HG03196 (cell line): ENCODE results near the gene RHBDD1.

Experiments
- ATAC-seq: cut with Tn5 transposase; IDR thresholded peaks from one replicate; pipeline ENCODE4 v1.9.1; 2021; ENCODE audit not compliant: unreplicated experiment

RHBDD1 gene

DNA sequence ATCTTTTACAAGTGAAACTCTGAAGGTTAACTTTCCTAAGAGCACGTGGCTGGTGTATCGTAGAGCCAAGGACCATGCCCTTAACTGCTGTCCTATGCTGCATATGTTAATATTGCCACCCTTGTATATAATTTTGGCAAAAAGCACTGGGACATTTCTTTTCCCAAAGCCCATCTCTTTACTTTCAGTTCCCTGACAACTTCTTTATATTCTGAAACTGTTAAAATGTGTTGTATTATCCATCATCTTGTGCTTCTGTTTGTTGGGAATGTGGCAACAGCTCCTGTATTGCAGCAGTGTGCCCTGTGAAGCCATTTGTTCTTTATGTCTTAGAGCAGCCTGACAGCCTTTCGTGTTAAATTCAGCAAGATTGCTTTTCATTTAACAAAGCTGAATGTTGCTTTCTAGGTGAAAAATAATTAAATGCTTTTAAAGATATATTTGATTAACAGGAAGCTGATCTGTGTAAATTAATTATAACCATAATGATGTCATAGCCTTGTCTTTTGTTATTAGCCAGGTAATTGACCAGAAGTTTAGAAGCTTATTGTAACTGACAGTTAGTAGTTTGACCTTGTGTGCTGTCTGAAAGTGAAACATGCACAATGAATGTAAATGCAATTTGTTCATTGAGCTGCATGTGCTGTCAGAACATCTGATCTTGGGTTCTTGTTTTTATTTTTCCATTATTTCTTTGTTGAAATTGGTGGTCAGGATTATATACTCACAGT, 9.7 kb downstream of the RHBDD1 start:
- ATAC-seq: no peak

DNA sequence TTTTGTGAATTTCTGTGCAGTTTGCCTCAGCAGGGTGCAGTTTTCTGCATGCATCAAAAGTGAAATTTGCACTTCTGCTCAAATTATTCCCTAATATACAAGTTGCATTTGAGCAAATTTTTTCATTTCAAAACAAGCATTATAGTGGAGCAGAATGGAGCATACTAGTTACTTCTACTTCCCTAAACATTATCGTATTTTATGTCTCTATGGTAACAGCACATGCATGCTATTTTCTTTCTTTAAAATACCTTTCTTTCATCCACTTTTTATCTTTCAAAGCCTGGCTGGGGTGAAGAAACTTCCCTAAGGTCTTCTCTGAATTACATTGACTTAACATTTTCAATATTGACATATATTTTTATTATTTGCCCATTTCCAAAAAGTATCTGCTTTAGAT, 11.2 kb downstream of the RHBDD1 start:
- no peak for ATAC-seq

DNA sequence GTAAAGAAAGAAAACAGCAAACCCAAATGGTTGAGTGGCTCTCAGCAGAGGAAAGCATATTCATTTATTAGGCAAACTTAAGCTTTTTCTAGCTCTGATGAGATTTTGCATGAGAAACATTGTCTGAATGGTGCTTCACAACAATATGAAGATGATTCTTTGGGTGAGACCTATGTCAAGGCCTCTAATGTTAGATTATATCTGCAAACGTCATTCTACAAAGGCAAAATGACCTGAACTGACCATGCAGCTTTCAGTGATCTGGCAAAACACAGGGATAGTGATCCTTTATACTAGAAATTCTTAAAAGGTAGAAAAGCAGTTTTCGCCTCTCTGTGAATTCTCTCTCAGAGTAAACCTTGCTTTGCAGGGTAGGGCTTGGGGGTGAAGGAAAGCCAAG, 11.7 kb downstream of the RHBDD1 start:
- no peak for ATAC-seq

DNA sequence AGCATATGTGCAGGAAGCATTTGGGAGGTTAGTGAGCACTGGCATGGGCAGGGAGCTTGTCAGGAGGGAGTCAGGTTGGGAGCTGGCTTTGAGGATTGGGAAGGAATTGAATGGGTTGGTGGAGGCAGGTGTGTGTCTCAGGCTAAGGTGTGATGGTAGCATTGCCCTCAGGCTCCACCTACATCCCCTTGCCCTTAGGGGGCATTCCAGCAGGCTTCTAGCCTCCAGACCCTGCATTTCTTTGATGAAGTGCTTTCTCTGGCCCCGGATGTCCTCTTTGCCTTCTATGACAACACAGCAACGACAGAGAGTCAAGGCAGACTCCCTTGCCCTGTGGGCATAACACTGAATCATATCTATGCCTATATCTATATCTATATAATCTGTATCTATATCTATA, 13.5 kb downstream of the RHBDD1 start:
- ATAC-seq: no peak

DNA sequence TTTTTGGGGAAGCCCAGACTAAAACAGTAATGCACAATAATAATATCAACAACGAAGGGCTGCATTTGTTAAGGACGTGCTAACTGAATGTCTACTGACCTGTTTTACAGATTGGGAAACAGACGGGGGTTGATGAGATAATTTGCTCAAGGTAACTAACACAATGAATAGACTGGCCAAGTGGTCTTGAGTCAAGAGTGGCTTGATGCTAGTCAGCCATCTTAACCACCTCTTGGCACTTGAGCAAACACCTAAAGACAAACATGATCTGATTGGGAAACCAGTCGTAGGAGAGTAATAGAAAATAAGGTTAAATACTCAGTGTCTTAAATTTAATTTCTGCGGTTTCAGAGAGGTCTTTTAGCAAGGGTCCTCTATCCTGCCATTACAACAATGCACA, 14.2 kb downstream of the RHBDD1 start:
- no peak for ATAC-seq

DNA sequence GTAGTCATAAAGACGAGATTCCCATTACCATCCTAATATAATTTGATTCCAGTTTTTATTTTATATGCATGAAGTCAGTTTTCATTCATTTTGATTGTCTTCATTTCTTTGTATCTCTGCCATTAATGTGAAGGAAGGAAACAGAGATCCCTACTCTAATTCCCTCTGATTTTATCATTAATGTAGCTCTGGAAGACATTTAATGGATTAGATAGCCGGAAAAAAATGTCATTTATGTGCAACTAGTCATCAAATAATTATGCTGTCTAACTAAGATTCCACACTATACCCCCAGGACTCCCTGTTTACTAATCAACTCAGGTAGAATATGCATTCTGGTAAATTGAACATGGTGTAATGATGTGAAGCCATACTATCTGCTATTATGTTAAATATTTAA, 19.9 kb downstream of the RHBDD1 start:
- ATAC-seq: no peak

DNA sequence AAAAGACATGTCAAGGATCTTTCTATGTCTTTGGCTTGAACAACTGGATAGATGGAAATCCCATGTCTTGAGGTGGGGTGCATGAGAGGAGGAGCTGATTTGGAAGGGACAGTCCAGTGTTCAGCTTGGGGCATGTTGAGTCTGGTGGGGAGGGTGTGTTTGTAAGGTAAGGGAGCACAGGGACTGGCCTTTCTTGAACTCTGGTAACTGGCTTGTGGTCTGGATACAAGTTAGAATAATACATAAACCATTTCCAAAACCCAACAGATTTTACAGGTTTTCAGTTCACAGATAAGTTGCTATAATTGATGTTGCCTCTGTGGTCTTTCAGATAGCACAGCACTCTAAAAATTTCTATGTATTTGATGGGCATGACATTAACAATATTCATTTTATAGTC, 24.2 kb downstream of the RHBDD1 start:
- ATAC-seq: peak; percentile 60

DNA sequence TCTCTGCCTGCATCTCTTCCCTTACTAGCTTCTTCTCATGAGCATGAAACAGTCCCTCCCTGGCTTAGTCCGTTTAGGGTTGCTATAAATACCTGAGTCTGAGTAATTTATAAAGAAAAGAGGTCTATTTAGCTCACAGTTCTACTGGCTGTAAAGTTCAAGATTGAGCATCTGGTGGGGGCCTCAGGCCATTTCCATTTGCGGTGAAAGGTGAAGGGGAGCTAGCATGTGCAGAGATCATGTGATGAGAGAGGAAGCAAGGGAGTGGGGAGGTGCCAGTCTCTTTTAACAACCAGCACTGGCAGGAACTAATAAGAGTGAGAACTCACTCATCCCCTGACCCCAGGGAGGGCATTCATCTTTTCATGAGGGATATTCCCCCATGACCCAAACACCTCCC, 26.8 kb downstream of the RHBDD1 start:
- ATAC-seq: peak; percentile 63

DNA sequence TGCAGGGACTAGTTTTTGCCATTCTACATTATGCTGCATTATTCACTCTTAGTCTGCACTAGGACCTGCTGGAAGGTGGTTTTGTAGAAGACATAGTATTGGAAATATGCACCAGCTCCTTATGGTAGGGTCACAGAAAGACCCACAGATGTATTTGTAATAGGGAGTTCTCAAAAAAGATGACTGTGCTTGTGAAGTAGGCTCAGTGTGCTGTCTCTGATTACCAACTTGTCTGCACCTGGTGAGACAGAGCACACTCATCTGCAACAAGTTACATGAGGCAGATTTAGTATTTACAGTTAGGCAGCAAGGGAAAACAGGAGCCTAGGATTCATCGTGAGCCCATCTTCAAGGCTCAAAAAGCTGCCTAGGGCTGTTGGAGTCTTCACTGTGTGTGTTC, 29.4 kb downstream of the RHBDD1 start:
- ATAC-seq: no peak

DNA sequence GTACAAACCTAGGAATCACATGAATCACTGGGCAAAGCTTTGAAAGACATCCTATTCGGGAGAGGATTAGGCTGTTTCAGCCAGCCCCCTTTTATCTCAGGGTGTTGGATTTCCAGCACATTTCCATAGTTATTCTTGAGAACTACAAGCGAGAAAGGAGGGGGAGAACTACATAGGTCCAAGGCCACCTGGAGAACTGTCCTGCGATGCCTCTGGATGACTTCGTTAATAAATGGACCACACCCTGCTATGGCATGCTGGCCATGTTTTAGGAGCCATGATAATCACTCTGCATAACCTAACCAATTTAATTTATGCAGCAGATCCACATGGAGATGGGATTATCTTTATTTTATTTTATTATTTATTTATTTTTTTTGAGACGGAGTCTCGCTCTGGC, 29.9 kb downstream of the RHBDD1 start:
- ATAC-seq: no peak

DNA sequence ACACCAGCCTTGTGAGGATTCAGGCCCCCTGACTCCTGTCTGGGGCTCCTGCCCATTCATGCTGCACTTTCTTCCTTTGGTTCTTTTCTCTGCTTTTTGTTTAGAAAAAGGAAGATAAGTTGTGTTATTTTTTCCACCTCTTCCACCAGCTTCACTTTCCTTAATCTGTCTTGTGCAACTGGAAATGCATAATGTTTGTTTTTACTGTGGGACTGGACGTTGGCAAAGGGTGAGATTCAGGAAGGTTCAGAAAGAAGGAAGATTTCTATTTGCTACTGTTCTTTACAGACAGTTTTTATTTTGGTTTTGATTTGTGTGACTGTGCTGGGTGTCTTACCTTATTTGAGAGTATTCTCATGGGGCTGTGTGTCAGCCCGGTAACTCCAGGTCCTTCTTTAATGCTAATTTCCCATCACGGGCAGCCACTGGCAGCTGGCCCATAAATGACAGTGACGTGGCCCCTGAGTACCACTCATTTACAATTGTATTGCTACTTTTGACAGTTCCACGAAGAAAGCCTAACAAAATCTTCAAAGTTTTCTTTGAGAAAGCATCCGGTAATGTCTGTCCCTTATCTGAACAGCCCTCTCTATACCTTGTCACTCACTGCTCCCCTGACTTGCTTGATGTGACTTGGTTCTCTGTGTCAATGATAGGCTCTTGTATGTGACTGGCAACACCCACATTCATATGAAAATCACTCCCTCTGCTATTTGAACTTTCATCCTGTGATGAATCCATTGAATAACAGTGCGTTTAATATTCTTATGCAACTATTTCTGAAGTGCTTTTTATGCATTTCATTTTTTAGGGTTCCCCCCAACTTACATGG, 32.7 kb downstream of the RHBDD1 start:
- no peak for ATAC-seq

DNA sequence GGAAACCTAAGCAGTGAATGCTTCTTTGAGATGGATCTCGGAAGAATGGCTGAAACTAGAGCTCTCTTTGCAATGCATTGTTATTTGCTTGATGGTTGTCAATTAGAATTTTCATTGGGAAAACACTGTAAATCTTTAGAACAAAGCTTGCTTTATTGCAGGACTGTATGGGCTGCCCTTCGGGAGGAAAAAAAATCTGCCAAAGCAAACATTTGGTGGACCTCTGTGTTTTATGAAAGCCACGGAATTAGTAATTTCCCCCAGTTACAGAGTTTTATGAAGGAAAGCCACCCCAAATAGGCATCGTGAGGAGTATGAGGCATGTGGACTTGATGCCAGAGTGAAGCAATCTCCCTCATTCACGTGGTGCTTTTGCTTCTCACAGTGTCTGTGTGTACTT, 33.5 kb downstream of the RHBDD1 start:
- ATAC-seq: no peak

DNA sequence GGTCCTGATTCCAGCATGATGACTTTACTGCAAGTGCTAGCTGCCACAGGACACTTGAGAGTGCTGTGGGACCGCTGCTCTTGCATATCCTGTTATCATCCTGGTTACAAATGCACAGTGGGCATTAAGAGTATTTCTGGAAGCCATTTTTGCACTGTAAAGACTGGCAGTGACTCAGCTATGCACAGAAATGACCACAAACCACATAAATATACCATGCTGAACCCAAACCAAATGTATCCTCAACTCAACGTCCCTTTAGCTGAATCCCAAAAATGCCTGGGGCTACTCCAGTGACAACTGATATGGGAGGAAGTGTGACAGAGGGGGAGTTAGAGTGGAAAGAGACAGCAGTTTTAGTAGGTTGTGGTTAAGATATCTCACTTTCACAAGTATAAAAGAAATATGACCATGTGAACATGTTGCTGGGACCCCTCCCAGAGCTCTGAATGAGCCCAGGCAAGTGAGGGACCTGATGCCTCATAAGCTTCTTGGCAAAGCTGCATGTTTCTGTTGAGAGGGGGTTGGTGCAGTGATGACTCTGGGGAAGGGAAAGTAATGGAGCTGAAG, 37.3 kb downstream of the RHBDD1 start:
- peak; percentile 76 for ATAC-seq

DNA sequence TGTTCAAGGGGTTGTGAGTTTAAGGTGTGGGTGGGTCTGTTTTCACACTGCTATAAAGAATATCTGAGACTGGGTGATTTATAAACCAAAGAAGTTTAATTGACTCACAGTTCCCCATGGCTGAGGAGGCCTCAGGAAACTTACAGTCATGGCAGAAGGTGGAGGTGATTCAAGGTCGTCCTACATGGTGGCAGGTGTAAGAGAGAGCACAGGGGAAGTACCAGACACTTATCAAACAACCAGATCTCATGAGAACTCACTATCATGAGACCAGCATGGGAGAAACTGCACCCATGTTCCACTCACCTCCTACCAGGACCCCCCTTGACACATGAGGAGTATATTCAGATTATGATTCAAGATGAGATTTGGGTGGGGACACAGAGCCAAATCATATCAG, 38.0 kb downstream of the RHBDD1 start:
- ATAC-seq: no peak

DNA sequence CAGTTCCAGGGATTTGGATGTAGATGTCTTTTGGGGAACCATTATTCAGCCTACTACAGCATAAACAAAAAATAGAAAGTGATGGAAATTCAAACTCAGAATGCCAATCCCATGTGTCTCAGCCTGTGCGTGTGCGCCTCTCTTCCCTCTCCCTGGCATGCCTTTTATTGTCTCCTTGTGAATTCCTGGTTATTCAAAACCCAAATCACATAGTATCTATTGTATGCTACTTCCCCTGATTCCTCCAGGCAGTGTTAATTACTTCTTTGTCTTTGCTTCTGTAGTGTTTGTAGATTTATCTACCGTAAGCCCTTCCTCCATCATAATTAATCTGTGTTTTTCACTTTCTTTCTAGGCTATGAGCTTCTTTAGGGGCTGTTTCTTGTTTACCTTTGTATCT, 38.9 kb downstream of the RHBDD1 start:
- ATAC-seq: no peak

DNA sequence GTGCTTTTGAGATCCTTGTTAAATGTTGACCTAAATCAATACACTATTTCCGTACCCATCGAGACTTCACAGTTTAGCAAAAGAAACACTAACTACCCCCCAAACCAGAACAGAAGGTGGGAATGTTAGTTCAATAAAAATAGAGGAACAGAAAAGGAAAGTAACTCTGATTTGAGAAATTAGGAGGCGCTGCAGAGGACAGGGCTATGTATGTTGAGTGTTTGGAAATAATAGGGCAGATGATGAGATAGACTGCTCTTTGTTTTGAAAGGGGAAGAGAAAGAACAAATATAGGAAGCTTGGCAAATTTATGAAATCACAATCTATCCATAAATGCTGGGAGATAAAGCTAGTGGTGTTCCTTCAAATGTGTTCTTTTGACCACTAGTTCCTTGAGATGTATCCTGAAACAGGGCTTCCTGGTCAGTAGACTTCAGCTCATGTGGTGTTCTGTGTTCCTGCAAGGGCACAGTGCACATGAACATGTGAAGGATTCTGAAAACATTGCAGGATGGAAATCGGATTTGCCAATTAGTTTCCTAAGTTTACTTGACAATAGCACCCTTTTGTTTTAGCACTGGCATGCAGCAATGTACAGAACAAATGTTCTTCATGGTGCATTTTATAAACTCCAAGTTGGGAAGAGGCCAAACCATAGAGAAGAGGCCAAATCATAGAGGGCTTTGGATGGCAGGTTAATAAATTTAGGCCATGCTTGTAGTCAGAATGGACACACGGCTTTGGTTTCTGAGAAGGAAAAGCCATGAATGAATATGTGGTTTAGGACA, 39.8 kb downstream of the RHBDD1 start:
- ATAC-seq: no peak

DNA sequence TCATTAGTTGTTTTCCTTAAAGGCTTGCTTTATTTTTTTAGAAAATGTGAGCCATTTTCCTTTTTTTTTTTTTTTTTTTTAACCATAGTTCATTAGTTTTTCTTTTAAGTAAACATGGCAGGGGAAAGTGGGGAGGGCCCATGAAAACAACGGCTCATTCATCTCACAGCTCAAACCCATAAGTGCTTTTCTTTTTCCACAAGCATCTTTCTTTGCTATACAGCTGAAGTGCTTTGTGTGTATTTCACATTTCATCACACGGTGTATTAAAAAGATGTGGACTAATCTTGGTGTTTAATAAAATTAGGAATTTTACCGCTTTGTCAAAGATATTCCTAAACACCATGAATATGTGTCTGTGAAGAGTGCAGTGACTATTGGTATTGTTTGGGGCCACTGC, 41.6 kb downstream of the RHBDD1 start:
- ATAC-seq: no peak

DNA sequence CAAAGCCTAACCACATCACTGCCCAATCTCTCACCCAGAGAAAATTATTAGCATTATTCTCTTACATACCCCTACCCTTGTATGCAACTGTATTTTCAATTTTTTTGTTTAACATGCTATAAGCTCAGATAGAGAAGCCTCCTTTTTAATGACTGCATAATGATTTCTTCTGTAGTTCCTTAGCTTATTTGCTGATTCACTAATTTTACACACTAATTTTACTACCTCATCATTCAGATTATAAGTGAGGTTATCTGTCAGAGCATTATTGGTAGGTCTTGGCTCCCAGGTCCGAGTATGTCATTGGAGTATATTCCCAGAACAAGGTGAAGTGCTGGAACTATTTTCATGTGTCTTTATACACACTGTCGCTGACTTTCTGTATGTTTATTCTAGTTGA, 45.4 kb downstream of the RHBDD1 start:
- no peak for ATAC-seq

DNA sequence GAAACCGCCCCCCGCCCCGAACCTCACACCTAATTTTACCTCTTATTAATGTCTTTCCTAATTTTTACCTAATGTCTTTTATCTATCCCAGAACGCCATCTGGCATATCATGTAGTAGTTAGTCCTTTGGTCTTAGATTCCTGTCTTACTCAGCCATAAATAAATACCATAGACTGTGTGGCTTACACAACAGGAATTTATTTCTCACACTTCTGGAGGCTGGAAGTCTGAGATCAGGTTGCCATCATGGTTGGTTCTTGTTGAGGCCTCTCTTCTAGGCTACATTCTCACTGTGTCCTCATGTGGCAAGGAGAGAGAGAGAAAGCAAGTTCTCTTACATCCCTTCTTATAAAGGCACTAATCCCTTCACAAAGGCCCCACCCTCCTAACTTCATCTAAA, 46.8 kb downstream of the RHBDD1 start:
- ATAC-seq: no peak

DNA sequence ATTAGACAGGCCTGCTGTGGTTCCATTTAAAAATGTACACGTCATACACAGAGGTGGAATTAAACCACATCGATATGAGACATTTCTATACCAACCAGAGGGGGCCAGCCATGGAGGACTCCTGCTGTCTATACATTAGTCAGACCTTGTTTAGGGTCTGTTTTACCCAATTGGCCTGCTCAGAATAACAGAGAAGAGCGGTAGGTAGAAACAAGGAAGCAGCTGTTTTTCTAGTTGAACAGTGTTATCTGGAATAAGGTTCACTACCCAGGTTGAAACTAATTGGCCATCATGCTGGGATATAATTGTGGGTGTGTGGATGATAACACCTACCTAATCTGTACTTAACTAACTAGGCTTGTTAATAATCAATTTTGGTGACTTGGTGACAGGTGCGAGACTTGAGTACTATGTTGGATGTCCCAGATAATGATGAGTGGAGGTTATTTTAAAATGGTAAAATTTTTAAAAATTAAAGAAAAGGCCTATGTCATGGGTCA, 47.5 kb downstream of the RHBDD1 start:
- ATAC-seq: no peak

DNA sequence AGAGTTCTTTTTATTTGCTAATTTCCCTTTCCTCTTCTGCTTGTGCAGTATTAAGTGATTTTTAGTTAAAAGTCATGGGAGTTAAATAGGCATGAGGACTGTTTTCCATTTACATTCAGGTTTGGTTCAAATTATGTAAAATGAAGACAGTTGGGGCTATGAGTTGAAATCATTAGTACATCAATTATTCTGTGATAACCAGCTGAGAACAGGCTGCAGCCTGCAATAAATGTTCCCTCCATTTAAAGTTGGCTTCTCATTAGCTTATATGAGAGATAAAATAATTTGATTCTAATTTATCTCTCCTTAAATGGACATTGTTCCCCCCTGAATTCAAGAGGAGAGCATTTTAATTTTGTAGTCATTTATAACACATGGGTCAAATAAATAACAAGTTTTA, 48.3 kb downstream of the RHBDD1 start:
- ATAC-seq: no peak
